ENCODE results near the gene GJC3. TPM values are rescaled to one million over a fixed set of nuclear protein-coding genes. Genes with fewer than 3 reads are reported as not detected.
A peak's percentile ranks its signal among the peaks of the same experiment; 100 is the strongest.

The GJC3 gene
- total and polyA plus RNA-seq, 9 of the 15 experiments (the other 6 are each of a cell fraction or from before 2014, with no cell fraction given) = 0.10 to 0.45 (median 0.28) TPM; not detected in 1

DNA sequence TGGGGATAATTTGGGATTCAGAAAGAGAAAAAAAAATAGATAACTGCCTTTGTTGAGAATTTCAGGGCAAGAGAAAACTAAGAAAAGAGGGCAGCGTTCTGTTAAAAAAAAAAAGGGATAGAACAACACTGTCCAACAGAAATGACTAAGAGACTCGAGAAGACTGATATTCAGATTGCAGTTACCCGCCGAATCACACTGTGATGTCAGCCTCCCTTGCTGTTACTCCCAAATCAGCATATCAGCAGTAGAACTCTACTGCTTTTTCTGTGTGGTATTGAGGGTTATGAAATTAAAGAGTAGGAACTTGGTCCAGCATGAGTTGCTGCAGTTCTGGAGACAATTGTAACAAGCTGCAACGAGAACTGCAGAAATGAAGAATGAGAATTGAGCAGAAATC lies 1.9 kb downstream of the GJC3 start:
- POLR2A ChIA-PET = interaction anchor here (0.7 kb wide), 1 partner anchor 461 kb away, joined by 3 read pairs; no protein-coding TSS in a partner anchor
- BruUV-seq (replicated peaks) = no TSS peak
- H3K9me1 ChIP-seq (ENCODE audit: control insufficient read depth, insufficient read depth, low read length) = no peaks in the 10 kb centered on the region
- FAIRE-seq = no peak
- H3K79me2 ChIP-seq (ENCODE audit: control insufficient read depth, insufficient read depth, low read length) = no peaks in the 10 kb centered on the region
- intact Hi-C loops (cut with micrococcal nuclease) (no loop called here), in situ Hi-C loops (cut with MboI) (no loop called here)
- peaks cover 8 to 10% of the 10 kb centered on the region in 2 experiments; a peak in 4 of 5 replicates for H3K4me1 ChIP-seq (replicated peaks in 1 of 2; ENCODE audit: control insufficient read depth in 2 of 2, insufficient read depth in 2 of 2, low read length in 2 of 2)
- no peak overlapping the region for H2AFZ ChIP-seq (ENCODE audit: low read depth, low read length)
- 1% methylated on average over 5 of the region's 5 CpGs for WGBS (ENCODE audit: insufficient coverage, low coverage, missing lambda C conversion rate)
- no peaks in the 10 kb centered on the region for H3K36me3 ChIP-seq (ENCODE audit: control insufficient read depth, insufficient read depth, low read length)
- DNase-seq (ENCODE audit: extremely low read depth in 1 of 4, low spot score in 3 of 4) = no peak
- H3K9me3 ChIP-seq (replicated peaks; ENCODE audit: control insufficient read depth, insufficient read depth, low read depth, low read length) = no peaks in the 10 kb centered on the region
- no peak overlapping the region for H3K9ac ChIP-seq (ENCODE audit: insufficient read depth in 1 of 2, low read depth in 2 of 2, low read length in 2 of 2)
- no peak for ATAC-seq
- H3K27ac ChIP-seq (ENCODE audit: extremely low read depth, low read depth, low read length) = no peak overlapping the region
- H3K27me3 ChIP-seq (ENCODE audit: control insufficient read depth in 2 of 2, insufficient read depth in 2 of 2, low read length in 2 of 2) = peaks cover 6 to 22% of the 10 kb centered on the region in 2 experiments; a peak in 3 of 5 replicates
- H3K4me2 ChIP-seq (ENCODE audit: insufficient read depth, low read length) = no peak overlapping the region
- no peak for TF ChIP-seq KLF13 (tag; IDR thresholded peaks at IDR 0.05; ENCODE audit: borderline replicate concordance, low read depth)
- TF ChIP-seq, protein P1, sequence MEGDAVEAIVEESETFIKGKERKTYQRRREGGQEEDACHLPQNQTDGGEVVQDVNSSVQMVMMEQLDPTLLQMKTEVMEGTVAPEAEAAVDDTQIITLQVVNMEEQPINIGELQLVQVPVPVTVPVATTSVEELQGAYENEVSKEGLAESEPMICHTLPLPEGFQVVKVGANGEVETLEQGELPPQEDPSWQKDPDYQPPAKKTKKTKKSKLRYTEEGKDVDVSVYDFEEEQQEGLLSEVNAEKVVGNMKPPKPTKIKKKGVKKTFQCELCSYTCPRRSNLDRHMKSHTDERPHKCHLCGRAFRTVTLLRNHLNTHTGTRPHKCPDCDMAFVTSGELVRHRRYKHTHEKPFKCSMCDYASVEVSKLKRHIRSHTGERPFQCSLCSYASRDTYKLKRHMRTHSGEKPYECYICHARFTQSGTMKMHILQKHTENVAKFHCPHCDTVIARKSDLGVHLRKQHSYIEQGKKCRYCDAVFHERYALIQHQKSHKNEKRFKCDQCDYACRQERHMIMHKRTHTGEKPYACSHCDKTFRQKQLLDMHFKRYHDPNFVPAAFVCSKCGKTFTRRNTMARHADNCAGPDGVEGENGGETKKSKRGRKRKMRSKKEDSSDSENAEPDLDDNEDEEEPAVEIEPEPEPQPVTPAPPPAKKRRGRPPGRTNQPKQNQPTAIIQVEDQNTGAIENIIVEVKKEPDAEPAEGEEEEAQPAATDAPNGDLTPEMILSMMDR (IDR thresholded peaks at IDR 0.05 in 2 of 3, conservative IDR thresholded peaks at IDR 0.05 in 1 of 3; ENCODE audit: insufficient read depth in 2 of 3, low read depth in 1 of 3, low read length in 3 of 3) = no peak
- TF ChIP-seq ZNF384 (IDR thresholded peaks at IDR 0.05; ENCODE audit: low read depth, low read length) = 0 out of 2 replicates have a peak, but pooled peaks have one; percentile 40
- H3K4me3 ChIP-seq = no peak overlapping the region
- CTCF ChIA-PET (ENCODE audit: low intra/inter-chr PET ratio) = interaction anchor here (0.6 kb wide), 1 partner anchor 13 kb away, joined by 4 read pairs; no protein-coding TSS in a partner anchor
- H4K20me1 ChIP-seq (replicated peaks; ENCODE audit: control insufficient read depth, insufficient read depth, low read length) = no peaks in the 10 kb centered on the region

DNA sequence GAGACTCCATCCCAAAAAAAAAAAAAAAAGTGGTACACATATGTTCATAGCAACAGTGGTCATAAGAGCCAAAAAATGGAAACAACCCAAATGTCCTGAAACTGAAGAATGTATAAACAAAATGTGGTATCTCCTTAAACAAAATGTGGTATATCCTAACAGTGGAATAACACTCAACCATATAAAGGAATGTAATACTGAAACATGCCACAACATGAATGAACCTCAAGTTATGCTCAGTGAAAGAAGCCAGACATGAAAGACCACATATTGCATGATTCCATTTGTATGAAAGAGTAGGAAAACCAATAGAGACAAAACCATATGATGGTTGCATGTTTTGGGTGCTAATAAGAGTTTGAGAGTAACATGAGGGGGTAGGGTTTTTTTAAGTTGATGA lies 3.1 kb downstream of the GJC3 start:
- no peaks in the 10 kb centered on the region for H4K20me1 ChIP-seq (replicated peaks; ENCODE audit: control insufficient read depth, insufficient read depth, low read length)
- no peak overlapping the region for H3K4me2 ChIP-seq (ENCODE audit: insufficient read depth, low read length)
- no peak overlapping the region for H2AFZ ChIP-seq (ENCODE audit: low read depth, low read length)
- H3K9ac ChIP-seq (ENCODE audit: insufficient read depth in 1 of 2, low read depth in 2 of 2, low read length in 2 of 2) = no peak overlapping the region
- no peaks in the 10 kb centered on the region for H3K79me2 ChIP-seq (ENCODE audit: control insufficient read depth, insufficient read depth, low read length)
- no TSS peak for BruUV-seq (replicated peaks)
- no peaks in the 10 kb centered on the region for H3K9me3 ChIP-seq (replicated peaks; ENCODE audit: control insufficient read depth, insufficient read depth, low read depth, low read length)
- peaks cover 5 to 10% of the 10 kb centered on the region in 2 experiments; a peak in 4 of 5 replicates for H3K4me1 ChIP-seq (replicated peaks in 1 of 2; ENCODE audit: control insufficient read depth in 2 of 2, insufficient read depth in 2 of 2, low read length in 2 of 2)
- CTCF ChIA-PET (ENCODE audit: low intra/inter-chr PET ratio) = no interaction called here
- no peak for FAIRE-seq
- in situ Hi-C loops (cut with MboI) = no loop called here
- no peak overlapping the region for H3K27ac ChIP-seq (ENCODE audit: extremely low read depth, low read depth, low read length)
- H3K4me3 ChIP-seq = no peak overlapping the region
- no peaks in the 10 kb centered on the region for H3K9me1 ChIP-seq (ENCODE audit: control insufficient read depth, insufficient read depth, low read length)
- peaks cover 6 to 22% of the 10 kb centered on the region in 2 experiments; a peak in 3 of 5 replicates for H3K27me3 ChIP-seq (ENCODE audit: control insufficient read depth in 2 of 2, insufficient read depth in 2 of 2, low read length in 2 of 2)
- POLR2A ChIA-PET = no interaction called here
- intact Hi-C loops (cut with micrococcal nuclease) = no loop called here
- H3K36me3 ChIP-seq (ENCODE audit: control insufficient read depth, insufficient read depth, low read length) = 0 out of 3 replicates have a peak, but pooled peaks cover 4% of the 10 kb centered on the region
- TF ChIP-seq, protein P1 (IDR thresholded peaks at IDR 0.05 in 2 of 3, conservative IDR thresholded peaks at IDR 0.05 in 1 of 3; ENCODE audit: insufficient read depth in 2 of 3, low read depth in 1 of 3, low read length in 3 of 3) = no peak
- ATAC-seq = no peak
- DNase-seq (ENCODE audit: extremely low read depth in 1 of 4, low spot score in 3 of 4) = no peak

All from K562 (cell line).